Muscle of back (tissue), 11 donors: ENCODE data around the gene MFSD2A. TPM values are rescaled to one million over a fixed set of nuclear protein-coding genes. Genes with fewer than 3 reads are reported as not detected.
"Not testable (repeated sequence)": the region's sequence is repeated elsewhere in the genome, so short reads cannot be mapped to it uniquely, and the experiment has no call there.

Experiments used
- DNase-seq, 3 donors: peaks; one replicate each; pipeline versions ENCODE4 v3.0.0 to v3.0.0-alpha.2; 2013
- polyA plus RNA-seq, 10 donors: library from polyadenylated mRNA; unstranded; fragments of 120-200 nt; gene quantifications; one replicate each; pipeline ENCODE4 v1.2.1, GENCODE V29; 2013; ENCODE audit not compliant: insufficient read length in 10 of 10

Gene MFSD2A
- polyA plus RNA-seq, 10 donors, result 0.58 to 3.3 (median 0.95) TPM

DNA sequence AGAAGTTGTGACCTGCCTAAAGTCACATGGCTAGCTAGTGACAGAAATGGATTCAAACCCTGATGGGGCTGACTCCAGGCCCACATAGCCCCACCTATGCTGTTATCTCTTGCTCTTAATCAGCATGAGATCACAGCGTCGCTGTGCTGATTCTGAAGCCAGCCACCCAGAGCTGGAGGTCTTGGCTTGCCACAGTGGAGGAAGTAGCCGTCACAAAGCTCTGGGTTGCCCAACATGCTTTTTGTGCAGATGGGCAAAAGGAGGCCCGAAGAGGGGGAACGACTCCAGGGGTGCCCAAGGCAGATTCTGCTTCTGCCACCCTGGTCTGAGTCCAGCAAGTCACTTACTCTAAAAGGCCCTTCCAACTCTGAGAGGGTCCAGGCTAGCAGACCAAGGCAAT is 14.7 kb upstream of the MFSD2A start:
- no peak for DNase-seq

DNA sequence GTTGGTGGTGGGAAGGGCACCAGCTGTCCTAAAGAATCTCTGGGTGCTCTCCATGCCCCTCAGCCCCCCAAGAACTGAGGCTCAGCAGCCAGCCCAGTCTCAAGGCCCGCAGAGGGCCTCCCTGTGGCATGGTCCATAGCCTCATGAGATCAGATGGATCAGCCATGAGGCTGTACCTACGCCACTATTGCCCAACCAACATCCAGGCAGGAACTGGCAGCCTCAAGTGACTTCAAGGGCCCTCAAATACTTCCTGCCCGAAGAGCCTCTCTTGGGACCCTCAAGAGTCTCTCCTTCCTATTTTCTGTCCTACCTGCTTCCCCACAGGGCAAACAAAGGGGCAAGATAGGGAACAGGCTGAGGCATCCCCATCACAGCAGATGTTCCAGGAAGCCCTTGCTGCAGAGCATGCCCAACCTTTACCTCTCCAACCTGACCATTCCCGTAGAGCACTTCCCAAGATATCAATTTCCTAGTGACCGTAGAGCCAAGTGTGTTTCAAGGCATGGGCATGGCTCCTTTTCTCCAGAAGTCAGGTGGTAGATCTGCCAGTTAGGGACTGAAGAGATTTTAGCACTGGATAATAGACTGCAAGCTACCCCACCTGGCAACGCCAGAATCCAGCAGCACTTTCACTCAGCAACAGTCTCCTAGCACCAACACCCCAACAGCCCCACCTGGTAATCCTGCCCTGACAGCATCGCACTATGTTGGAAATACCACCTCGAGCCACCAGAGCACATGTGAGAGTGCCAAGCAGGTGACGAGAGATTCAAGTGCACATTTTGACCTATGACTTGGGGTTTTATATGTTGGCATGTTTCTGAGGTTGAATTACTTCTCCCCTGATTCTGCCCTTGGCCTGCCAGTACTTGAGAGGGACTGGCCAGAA is 13.7 kb upstream of the MFSD2A start:
- DNase-seq, result no peak

DNA sequence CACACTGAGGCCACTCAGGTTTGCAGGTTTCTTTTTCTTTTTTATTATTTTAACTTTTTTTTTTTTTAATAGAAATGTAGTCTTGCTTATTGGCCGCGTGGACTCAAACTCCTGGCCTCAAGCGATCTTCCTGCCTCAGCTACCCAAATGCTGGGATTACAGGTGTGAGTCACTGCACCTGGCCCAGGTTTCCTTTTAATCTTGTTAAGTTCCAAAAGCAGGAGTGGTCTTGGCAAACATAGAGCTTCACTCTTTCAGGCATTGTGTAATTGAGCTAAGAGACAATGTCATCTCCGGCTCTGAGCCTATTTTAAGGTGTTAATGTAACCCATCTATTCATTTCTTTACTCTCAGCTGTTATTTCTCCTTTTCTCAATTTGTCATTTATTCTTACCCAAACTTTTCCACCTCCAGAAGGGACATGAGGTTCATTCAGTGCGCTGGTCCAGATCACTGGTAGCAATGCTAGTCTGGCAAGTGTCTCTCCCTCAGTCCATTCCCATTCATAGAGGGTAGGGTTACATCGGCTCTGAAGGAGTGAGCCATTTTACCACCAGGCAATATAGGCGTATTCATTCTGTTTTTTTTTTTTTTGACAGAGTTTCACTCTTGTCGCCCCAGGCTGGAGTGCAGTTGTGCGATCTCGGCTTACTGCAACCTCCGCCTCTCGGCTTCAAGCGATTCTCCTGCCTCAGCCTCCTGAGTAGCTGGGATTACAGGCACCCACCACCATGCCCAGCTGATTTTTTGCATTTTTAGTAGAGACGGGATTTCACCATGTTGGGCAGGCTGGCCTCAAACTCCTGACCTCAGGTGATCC is 11.3 kb upstream of the MFSD2A start:
- DNase-seq, result no peak

DNA sequence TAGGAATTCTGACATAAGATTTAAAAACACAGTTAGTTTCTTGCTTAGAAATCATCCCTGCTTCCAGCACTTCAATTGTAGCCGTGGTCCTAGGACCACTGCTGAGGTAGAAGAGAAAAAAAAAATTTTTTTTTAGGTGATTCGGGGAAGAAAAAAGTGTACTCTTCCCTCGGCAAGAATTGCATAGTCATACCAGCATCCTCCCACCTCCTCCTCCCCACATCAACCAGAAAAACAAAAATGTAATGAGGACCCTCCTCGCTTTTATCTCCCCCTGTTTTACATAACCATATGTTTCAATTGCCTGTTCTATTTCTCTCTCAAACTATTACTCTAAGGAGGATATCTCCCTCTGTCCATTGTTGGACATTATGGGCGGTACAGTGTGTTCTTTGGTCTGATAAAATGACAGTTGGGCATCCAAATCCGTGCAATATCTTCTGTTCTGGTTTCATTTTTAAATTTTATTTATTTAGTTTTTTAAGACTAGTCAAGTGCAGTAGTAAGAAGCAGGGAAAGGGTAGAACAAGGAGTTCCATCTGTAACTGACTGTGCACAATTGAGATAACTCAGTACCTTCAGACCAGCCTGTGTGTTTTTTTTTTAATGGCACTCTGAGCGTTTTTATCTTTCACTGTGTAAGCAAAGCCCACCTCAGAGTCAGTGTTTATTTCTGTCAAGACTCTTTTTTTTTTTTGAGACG is 10.4 kb upstream of the MFSD2A start:
- no peak for DNase-seq

DNA sequence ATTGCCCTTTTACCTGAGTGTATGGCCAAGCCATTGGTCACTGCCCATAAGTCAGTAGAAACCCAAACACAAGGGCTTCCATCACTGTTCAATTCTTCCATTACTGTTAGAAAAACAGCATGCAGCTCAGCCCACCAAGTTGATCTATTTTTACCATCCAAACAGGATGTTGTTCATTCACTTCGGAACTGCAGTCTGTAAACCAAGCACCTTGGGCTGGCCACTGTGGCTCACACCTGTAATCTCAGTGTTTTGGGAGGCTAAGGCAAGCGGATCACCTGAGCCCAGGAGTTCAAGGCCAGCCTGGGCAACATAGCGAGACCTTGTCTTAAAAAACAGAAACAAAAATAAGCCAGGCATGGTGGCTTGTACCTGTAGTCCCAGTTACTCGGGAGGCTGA is 8.7 kb upstream of the MFSD2A start:
- DNase-seq, result no peak

DNA sequence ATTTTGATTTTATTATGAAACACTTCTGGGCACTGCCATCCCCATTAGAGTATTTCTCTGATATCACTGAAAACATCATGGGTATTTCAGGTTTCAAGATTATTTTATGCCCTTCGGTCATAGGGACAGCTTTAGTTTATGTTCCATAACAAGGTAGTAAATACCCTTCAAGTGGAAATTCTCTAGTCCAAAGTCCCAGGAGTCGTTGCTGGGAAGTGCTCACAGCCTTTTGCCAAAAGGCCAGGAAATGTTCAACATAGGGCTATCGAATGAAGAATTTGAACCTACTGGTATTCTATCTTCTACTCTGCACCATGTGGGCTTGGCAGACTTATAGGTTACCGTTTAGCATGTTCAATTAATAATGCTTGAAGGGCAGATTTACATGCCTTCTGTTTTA is 7.7 kb upstream of the MFSD2A start:
- DNase-seq, result no peak

DNA sequence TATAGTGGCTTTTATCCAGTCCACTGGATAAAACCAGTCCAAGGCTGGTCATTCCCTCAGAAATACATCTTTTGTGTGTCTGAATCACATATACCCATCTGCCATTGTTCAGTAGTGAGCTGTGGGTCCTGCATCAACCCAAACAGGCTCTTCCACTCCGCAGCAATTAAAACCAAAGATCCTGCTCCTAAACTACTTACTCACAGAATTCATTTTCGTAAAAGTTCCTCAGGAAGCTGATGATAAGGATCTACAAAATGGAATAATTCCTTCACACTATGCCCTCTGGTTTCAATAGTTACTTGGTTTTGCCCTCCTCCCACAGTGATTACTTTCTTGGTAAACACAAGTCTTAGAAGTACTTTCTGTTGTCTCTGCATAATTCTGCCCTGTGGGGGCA is 5.1 kb upstream of the MFSD2A start:
- no peak for DNase-seq

DNA sequence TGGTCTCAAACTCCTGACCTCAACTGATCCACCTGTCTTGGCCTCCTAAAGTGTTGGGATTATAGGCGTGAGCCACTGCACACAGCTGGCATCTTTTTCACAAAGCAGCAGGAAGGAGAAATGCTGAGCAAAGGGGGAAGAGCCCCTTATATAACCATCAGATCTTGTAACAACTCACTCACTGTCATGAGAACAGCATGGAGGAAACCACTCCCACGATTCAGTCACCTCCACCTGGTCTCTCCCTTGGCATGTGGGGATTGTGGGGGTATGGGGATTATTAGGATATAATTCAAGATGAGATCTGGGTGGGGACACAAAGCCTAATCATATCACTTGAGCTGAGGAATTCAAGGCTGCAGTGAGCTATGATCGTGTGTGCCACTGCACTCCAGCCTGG is 3.0 kb upstream of the MFSD2A start:
- DNase-seq, result no peak

DNA sequence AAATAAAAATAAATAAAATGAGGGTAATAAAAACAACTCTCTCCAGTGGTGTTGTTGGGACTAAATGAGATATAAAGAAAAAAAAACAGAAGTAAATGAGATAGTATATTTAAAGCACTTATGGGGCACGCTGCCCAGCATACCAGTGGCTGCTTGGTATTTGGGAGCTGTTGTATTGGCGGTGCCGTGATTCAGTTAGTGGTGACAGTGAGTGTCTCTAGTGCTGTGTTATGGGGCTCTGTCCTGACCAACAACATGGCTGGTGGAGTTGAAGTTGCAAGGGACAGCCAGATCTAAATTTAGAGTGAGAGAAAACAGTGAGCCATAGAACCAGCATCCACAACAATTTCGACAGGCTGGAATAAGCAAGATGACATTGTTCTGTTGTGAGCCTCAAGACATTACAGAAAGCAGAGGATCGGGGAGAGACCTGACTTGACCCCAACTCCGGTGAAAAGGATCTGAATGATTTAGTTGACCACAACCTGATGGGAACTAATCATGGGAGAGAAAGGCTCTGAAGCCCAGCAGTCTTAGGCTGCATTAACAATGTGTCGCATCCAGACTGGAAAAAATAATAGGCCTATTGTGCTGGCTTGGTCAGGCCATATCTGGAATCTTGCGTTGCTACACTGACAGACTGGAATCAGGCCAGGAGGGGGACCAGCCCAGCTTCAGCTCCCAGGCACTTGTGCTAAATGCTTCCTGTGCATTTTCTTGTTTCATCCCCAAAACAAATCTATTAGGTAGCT is 2.4 kb upstream of the MFSD2A start:
- DNase-seq, result peak in 1 of 3 donors; percentile 35

DNA sequence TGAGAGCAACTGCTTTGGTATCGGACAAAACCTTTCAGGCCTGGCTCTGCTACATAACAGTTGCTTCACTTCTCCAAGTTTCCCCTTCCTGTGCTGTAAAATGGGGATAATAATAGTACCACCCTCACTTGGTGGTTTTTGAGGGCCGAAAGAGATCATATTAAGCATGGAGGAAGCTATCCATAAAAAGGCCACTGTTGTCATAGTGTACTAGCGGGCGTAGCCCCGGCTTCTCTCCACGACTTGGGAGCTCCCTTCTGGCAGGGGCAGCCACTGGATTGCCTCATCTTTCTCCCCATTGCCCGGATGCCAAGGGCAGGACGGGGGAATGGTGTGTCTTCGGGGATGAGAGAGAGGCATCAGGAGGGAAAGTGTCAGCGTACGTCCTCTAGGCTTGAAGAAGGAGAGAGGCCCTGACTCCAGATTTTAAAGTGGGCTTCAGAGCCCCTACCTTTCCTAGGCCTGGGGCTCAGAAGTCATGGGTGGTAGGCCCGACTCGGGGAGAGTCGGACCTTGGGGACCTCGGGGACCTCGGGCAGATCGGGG is 548 bp upstream of the MFSD2A start:
- no peak for DNase-seq

DNA sequence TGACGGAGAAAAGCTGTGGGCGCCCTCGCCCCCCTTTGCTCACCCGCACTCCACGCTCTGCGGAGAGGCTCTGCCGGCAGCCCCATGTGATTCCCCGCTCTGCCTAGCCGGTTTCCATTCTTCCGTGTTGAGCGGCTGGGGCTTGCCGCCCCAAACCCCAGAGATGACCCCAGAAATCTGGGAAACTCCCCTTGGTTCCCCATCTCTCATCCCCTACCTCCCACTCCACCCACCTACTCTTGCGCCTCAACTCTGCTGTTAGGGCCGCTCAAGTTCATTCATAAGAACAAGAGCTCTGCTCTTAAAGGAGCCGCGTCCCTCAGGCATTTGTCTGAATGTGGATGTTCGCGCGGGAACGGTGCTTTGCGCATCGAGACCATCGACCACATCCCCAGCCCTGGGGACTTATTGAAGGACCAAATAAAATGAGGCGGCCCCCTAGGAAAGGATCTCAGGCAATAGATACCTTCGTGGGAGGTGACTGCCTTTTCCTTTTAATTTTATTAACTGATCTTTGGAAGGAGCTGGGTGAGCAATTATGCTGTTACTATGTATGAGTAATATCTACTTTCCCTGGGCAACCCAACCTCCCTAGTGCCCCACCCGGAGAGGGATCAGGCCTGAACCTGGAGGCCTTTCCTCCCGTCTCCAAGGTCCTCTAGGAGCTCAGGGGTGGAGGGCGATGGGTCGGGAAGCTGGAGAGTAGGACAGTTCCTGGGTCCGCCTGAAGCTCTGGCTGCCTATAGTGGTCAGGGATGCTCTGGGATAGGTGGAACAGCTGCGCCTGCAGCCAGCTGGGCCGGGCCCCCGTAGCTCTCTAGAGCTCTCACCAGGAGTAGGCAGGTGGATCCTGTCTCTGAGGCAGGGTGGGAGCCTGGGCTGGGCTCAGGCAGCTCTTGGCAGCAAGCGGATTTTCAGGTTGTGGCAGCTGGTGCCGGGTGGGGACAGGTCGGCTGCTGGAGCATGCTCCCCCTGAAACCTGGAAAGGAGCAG is 898 bp downstream of the MFSD2A start:
- peak in 1 of 3 donors; percentile 42 for DNase-seq

DNA sequence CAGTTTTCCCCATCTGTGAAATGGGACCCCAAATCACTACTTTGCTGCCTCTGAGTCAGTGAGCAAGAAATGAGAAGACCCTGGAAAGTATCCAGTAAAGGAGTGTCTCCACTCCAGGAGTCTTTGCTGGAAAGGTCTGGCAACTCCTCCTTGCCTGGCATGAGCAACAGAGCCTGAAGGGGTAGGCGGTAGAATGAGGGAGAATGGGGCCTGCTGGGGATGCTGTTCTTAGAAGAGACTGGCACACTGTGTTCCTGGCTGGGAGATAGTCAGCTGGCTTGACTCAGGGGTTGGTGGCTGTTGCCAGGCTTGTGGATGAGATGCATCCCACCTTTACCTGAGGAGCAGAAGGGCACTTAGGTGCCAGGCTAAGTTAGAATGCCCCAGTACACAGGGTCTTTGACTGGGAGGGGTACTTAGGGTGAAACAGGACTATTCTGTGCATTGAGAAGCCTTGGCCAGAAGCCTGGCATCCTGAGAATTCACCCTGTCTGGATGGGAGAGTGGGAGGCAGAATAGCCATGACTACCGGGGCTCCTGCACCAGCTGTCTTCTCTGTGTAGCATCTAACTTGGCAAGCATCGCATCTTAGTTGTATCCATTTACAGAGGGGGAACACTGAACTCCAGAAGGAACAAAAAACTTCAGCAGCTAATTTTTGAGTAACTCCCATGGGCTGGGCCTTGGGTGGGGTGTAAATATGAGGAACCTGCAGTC is 2.5 kb downstream of the MFSD2A start:
- peak in 1 of 3 donors; percentile 49 for DNase-seq

DNA sequence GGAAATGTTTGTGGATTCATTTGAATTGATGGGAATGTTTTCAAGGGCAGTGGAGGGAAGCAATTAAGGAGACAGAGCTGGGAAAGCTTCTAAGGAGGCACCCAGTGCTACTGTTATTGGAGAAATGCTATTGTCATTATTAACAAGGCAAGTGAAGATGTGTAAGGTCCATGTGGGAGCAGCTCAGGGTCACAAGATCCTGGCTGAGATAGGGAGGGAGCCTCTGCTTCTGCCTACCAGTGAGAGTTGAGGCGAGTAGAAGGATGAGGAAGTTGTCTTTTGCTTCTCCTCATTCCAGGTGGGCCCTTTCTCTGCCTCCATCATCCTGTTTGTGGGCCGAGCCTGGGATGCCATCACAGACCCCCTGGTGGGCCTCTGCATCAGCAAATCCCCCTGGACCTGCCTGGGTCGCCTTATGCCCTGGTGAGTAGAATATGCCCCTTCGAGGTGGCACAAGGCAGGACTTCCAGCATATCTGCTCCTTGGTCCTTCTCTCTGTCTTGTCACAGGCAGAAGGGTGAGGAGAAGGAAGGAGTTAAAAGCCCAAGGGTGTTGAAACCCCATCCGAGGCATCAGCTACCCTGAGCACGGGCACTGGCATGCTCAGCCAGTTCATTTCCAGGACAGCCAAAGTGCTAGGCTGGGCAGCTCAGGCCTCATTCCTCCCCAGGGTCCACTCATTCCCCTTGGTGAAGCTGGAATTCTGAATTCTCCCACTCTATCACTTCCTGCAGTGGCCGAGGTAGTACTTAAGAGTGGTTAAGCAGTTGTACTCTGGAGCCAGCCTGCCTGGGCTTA is 3.7 kb downstream of the MFSD2A start:
- DNase-seq, result no peak

DNA sequence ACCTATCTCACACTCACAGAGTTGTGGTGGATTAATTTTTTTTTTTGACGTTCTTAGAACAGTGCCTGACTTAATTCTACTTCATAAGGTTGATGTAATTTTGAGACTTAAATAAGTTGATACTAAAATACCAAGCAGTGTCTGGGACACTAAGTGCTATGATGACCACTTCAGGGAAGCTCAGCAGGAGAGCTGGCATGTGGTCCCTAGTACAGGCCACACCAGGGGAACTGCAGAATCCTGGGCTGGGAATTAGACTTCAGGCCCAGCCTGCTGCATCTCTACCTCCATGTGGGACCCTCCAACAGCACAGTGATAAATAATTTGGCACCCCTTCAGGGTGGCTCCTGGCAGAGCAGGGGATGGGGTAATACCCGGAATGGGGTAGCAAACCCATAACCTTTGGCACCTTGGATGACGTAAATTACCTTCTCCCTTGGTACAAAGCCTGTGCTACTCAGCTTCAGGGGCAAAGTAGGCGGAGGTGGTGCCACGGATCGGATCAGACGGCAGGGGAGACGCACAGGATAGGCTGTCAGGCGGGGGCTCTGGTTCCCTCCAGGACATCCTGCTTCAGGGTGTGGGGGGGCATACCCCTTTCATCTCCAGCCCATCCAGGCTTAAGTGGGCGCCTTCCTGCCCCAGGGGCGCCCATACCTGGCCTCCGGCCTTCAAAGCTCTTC is 4.8 kb downstream of the MFSD2A start:
- no peak for DNase-seq

DNA sequence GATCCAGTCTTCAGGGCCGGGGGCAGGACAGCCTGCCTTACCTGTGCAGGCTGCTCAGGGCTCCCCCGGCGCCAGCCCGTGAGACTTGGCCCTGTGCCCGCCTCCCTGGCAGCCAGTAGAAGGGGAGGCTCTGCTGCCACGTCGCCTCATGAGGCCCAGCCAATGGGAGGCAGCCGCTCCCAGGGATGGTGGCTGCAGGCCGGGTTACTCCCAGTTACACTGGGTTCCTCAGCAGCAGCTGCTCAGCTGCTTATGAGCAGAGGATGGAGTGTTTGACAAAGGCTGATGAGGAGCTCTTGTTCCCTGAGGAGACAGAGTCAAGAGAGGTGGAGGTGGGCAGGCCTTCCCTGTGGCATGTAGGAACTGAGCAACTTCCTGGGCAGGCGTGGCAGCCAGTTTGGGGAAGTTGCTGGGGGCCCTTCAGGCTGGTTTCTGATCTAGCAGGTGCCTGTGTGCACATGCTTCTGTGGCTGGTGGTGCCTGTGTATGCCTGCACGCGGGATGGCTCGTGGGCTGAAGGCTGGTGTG is 5.5 kb downstream of the MFSD2A start:
- DNase-seq, result peak in 1 of 3 donors; percentile 36

DNA sequence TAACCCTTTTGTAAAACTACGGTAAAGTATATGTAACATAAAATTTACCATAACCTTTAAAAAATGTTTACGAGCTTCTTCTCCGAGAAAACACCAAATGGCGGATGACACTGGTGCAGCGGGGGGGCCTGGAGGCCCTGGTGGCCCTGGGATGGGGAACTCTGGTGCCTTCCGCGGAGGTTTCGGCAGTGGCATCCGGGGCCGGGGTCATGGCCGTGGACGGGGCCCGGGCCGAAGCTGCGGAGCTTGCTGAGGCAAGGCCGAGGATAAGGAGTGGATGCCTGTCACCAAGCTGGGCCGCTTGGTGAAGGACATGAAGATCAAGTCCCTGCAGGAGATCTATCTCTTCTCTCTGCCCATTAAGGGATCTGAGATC is 7.5 kb downstream of the MFSD2A start:
- no peak for DNase-seq

DNA sequence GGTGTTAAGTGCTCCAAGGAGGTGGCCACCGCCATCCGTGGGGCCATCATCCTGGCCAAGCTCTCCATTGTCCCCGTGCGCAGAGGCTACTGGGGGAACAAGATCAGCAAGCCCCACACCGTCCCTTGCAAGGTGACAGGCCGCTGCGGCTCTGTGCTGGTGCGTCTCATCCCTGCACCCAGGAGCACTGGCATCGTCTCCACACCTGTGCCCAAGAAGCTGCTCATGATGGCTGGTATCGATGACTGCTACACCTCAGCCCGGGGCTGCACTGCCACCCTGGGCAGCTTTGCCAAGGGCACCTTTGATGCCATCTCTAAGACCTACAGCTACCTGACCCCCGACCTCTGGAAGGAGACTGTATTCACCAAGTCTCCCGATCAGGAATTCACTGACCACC is 8.0 kb downstream of the MFSD2A start:
- DNase-seq, result not testable (repeated sequence)

DNA sequence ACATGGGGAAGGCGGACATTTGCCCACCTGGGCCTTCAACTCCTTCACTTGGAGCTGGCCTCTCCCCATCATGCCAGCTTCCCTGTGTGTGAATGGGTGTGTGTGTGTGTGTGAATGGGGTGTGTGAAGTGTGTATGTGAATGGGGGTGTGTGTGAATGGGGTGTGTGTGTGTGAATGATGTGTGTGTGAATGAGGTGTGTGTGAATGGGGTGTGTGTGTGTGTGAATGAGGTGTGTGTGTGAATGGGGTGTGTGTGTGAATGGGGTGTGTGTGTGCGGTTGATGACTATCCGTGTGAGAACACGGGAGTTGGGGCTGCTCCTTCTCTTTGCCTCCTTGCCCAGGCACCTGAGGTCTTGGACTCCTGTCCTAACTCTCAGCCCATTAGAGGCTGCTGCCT is 9.6 kb downstream of the MFSD2A start:
- DNase-seq, result no peak
